ENCODE results near the gene NRF1. TPM values are rescaled to one million over a fixed set of nuclear protein-coding genes. Genes with fewer than 3 reads are reported as not detected.
"Not testable (repeated sequence)": the region's sequence is repeated elsewhere in the genome, so short reads cannot be mapped to it uniquely, and the experiment has no call there.

Gene NRF1
- total and polyA plus RNA-seq, 2 of the 8 experiments (the other 6 are each of a cell fraction or from before 2014, with no cell fraction given): 18.2 to 21.4 TPM

- H3K36me3 ChIP-seq (ENCODE audit: control insufficient read depth in 2 of 4, insufficient read depth in 4 of 4, low read length in 3 of 4); H2BK120ac ChIP-seq (replicated peaks; ENCODE audit: low read depth, low read length); H4K8ac ChIP-seq (ENCODE audit: extremely low read depth, insufficient read depth, low read length); H2AFZ ChIP-seq (ENCODE audit: low read length); H4K5ac ChIP-seq (ENCODE audit: insufficient read length, low read depth, low read length); H2BK5ac ChIP-seq (ENCODE audit: low read depth, low read length); H3K4me3 ChIP-seq (ENCODE audit: extremely low read depth in 1 of 4, insufficient read depth in 2 of 4, low read depth in 3 of 4, low read length in 4 of 4); H3K9me3 ChIP-seq (ENCODE audit: insufficient read depth in 2 of 2, low read depth in 1 of 2, low read length in 1 of 2); H3K27me3 ChIP-seq (replicated peaks in 1 of 4; ENCODE audit: control insufficient read depth in 3 of 4, extremely low read depth in 1 of 4, insufficient read depth in 3 of 4, low read length in 3 of 4); H3K18ac ChIP-seq (ENCODE audit: extremely low read depth, low read length); DNase-seq (ENCODE audit: low read depth in 1 of 2, low spot score in 2 of 2); H3K4ac ChIP-seq (replicated peaks; ENCODE audit: insufficient read length, low read depth, low read length); H3K23me2 ChIP-seq (ENCODE audit: low read depth, low read length); FAIRE-seq; H2BK20ac ChIP-seq (ENCODE audit: low read length); H3K4me2 ChIP-seq (ENCODE audit: insufficient read depth in 1 of 2, low read depth in 2 of 2, low read length in 2 of 2); H4K91ac ChIP-seq (replicated peaks; ENCODE audit: insufficient read length, low read length); H3K23ac ChIP-seq (ENCODE audit: insufficient read length); H3K14ac ChIP-seq (ENCODE audit: insufficient read length); H3K9ac ChIP-seq (replicated peaks in 1 of 4; ENCODE audit: extremely low read depth in 1 of 4, low read depth in 3 of 4, low read length in 3 of 4); H2BK12ac ChIP-seq (ENCODE audit: low read depth, low read length); H2AK5ac ChIP-seq (ENCODE audit: low read depth, low read length); POLR2A ChIA-PET (ENCODE audit: partially characterized antibody); H2BK15ac ChIP-seq (ENCODE audit: low read length); H3K56ac ChIP-seq (replicated peaks; ENCODE audit: insufficient read length, low read depth, low read length); H3K79me1 ChIP-seq (ENCODE audit: low read depth, low read length); H3K4me1 ChIP-seq (replicated peaks in 1 of 4; ENCODE audit: control insufficient read depth in 3 of 4, insufficient read depth in 4 of 4, low read length in 3 of 4); H3K27ac ChIP-seq (ENCODE audit: low read depth, low read length): not testable (repeated sequence)
- peaks cover 12 to 13% of the 10 kb centered on the region in 2 experiments for H4K20me1 ChIP-seq (replicated peaks in 1 of 2; ENCODE audit: control insufficient read depth in 1 of 2, insufficient read depth in 2 of 2, low read length in 2 of 2)
- H3K79me2 ChIP-seq (ENCODE audit: control insufficient read depth in 1 of 2, insufficient read depth in 2 of 2, low read length in 2 of 2): peaks cover 0 to 79% of the 10 kb centered on the region in 2 experiments; a peak in 2 of 4 replicates
- CTCF ChIA-PET (ENCODE audit: partially characterized antibody): interaction anchor here (0.8 to 1.3 kb wide), 3 partner anchors 13 to 165 kb away, joined by 3 to 5 read pairs (median 3); no protein-coding TSS in a partner anchor
- 90% methylated on average over 5 of the region's 5 CpGs; no CpG with 5 or more reads in 1 of the 2 experiments for WGBS, 2 experiments (ENCODE audit: extremely low coverage in 1 of 2, insufficient coverage in 1 of 2, insufficient read length in 1 of 2, insufficient replicate concordance in 2 of 2, low coverage in 1 of 2, low lambda C conversion rate in 2 of 2, missing lambda C conversion rate in 1 of 2)
These were observed 24.6 kb downstream of the NRF1 start for GRCh38 chr7:129636030-129636550.
